Measurements from ENCODE around the gene RXFP1.

Gene RXFP1

DNA sequence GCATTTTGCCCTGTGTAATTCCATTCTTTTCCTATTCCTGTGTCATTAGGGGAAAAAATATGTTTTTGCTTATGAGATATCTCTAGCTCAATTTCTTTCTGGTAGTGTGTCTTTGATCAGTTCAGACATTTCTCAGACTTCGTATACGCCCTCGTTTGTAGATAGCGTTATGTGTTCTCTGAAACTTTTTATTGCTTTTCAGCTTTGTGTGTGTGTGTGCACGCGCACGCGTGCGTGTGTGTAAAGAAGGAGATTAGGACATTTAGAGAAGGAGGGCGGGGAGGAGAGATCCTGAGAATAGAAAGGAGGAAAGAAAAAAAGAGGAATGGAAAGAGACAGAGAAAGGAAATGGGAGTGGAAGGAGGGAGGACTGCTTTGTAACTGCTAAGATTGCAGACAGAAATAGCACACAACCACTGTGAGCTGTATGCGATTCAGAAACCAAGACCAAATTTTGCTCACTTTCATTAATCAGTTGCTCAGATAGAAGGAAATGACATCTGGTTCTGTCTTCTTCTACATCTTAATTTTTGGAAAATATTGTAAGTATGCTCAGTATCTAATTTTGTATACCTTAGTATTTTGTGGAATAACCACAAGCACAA, at the start of gene RXFP1:
Gene RXFP1 (plus strand): TSS at position 399 of the 605 bp plus-strand sequence. CDS start 95 bp downstream, at position 494.
- no peak for DNase-seq

DNA sequence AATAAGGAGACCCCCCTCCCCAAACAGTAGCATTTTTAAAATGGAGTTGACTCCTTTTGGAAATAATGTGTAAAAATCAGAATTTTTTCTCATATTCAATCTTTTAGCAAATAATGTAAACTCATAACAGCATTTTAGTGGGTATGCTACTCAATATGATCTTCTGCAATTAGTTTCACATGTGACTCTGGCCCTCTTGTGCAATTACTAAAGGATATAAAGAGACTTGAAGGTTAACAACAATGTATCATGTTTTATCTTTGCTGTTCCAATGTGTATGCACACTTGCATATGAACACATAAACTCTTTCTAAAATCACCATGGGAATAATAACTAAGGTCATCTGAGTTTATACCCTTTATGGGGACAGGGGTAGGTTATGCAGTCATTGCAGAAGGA, 39.9 kb upstream of the RXFP1 start:
- no peak for DNase-seq

DNA sequence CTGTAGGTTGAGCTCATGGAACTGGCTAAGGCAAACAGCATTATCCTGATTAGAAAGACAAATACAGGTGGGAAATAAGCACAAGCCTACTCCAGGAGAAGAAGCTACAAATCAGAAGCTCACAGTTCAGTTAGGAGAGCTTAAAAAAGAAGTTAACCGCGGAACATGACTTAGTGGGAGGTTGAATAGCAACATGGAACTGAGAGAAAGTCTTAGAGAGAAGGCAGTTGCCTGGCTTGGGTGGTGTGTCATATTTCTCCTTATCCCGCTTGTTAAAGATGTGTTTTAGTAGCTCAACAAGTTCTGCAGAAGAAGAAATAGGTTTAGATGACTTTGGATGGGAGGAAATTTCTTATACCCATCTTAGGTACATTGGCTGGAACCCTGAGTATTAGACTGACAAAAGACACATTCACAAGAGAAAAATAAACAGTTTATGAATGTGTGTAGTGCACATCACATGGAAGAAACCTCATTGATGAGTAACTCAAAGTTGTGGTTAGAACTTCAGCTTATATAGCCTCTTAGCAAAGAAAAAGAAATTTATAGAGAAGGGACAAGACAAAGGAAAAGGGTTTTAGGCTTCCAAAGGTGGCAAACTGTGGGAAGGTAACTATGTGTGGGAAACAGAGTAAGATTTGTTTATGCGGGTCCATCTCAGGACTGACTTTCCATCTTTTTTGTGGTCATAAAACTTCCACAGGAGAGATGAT, 37.4 kb upstream of the RXFP1 start:
- no peak for DNase-seq

DNA sequence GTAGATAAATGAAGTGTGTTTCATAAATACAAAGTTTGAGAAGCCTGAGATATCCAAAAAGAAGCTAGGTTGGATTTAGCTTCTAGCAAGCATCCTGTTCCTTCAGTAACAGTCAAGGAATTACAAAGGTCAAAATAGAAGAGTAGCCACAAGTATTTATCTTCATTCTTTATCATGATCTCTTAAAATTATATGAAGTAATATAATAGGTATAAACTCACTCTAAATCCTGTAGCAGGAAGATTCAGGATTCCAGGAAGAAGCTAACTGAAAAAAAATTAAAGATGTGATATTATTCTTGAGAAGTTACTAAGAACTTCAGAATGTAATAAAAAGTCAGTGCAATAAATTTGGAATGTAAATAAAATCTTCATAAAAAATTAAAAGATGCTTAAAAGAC, 31.1 kb upstream of the RXFP1 start:
- DNase-seq: no peak

DNA sequence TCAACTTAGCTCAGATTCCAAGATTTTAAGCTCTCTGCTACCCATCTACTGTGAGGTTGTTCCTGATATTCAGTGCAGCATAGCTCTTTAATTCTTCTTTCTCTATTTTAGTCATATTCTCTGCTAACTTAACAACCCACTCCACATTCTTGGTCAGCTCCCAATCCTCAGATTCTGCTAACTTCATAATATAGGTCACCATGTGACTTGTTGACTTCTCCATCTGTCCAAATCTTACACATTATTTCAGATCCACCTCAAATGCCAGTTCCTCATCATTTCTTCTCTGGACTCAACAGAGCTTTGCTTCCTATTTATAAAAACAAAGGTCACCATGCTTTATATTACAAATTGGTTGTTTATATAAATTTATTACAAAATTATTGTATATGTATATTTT, 29.3 kb upstream of the RXFP1 start:
- no peak for DNase-seq

DNA sequence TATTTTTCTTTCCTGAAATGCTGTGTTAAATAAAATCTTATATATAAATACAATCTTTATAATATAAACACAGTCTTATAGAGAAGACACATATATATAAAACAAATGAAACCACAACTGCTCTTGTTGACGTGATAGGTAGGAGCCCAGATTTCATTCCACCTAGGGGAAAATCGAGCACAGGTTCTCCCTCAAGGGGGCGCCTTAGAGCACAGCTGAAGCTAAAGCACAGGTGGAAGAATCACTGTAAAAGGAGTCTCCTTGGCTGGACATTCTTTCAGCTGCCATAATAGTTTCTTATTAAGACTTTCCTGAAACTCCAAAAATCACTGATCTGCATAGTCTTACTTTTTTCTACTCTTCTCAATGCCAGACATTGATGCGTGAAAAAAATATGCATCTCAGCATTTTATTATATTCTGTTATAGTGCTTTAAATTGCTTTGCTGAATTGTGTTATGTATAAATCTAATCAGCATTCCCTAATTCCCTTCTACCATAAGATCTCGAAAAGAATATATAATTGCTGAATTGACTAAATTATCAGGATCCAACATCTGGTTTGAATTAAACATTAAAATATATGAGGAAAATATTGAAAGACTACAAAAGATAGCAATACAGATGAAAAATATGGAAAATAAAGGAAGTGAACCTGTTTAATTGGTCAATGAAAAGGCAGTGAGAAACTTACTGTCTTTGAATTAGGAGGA, 25.5 kb upstream of the RXFP1 start:
- peak; percentile 13 for DNase-seq

GRCh38 chr4:158500054-158500453, 21.6 kb upstream of the RXFP1 start:
- no peak for DNase-seq

- DNase-seq: no peak
These were observed 8.4 kb upstream of the RXFP1 start for GRCh38 chr4:158513256-158513655.

GRCh38 chr4:158519226-158519625, 2.5 kb upstream of the RXFP1 start:
- DNase-seq: no peak

DNA sequence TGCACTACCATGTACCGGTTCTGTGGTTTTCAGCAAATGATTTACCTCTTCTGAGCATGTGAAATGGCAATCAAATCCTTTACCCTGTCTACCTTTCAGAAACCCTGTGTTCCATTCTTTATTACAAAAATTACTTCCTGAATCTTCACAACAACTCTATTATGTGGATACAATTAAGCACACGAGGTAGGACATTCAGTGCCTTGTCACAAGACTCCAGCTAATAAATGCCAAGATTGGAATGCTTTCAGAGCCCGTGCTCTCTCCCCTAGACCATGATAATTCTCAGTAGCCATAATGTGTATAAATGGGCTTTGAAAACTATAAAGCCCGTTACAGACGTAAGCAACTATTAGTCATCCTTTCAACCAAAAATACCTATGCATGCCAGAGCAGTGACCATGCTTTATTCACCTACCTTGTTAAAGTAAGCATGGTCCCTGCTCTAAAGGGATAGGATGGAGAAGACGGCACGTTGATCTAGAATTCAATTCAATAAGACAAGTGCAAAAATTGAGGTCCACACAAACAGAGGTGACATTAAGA, 2.4 kb downstream of the RXFP1 start:
- no peak for DNase-seq

DNA sequence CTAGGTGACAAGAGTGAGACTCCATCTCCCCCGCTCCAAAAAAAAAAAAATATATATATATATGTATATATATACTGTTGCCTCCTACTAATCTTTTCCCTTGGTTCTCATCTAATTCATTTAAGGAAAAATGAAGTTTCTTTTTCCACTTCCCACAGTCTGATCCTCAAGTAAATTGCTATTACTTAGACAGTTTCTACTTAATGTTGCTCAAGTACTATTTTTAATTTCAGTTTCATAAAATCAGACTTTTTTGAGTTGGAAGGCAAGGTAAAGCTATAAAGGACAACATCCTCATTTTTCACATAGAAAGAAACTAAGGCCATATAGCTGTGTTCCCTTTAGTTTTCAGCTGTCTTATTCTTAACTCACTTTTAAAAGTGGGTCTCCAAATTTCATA, 5.8 kb downstream of the RXFP1 start:
- no peak for DNase-seq

DNA sequence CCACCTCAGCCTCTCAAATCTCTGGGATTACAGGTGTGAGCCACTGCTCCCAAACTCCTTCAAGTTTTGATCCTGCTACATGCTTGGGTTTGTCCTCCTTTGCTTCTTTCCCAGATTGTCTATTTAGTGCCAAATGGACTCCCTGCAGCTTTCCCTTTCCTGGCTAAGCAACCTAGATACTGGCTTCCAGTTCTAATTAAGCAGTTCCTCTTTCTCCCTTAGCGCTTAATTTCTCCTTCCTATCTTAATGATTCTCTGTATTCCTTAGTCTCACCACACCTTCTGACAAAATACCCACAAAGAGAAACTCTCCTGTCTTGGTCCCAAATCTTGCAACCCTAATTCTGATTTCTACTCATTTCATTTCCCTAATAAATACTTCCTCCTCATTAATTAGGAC, 7.8 kb downstream of the RXFP1 start:
- no peak for DNase-seq

DNA sequence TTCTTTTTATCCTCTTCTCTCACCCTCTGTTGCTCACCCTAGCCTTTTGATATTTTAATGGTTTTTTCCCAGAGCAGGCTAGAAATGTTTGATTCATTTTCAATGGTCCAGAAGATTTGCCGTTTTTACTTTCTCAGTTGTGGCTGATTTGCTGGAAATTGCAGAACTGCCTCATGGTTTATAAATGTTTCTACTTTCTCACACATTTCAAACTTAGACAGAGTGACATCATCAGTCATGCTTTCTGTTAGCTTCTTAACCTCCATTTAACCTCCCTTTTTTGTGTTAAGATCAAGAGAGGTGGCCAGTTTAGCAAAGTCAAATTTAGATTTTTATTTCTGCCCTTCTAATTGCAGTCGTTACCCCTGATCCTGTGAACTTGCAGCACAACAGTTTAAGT, 8.7 kb downstream of the RXFP1 start:
- DNase-seq: no peak

GRCh38 chr4:158530898-158531297, 9.2 kb downstream of the RXFP1 start:
- no peak for DNase-seq

DNA sequence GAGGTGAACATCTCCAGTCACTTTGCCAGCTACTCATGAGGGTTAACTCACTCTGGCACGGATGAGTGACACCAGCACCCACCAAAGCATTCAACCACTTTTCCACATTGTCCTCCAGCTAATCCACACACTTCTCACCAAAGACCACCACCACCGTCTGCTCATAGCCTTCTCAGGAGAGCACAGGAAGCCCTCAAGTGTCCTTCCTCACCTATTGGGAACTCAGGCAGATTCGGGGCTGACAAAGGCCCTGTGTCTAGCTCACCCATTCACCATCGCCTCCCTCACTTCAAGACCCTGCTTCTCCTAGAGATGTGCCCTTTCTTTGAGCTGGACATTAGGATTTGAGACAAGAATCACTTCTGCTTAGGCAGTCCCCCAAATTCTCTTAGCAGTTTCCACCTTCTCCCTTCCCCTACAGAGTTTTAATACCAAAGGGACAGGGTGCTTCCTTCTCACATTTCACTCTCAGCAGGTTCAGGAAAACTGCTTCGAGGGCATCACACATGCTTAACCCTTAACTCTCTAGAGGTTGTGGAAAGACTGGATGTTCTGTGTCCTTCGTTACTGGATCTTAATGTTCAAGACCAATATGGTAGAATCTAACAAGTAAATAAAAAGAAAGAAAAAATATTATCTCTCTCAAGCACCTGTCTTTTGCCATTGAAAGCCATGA, 11.0 kb downstream of the RXFP1 start:
- no peak for DNase-seq

DNA sequence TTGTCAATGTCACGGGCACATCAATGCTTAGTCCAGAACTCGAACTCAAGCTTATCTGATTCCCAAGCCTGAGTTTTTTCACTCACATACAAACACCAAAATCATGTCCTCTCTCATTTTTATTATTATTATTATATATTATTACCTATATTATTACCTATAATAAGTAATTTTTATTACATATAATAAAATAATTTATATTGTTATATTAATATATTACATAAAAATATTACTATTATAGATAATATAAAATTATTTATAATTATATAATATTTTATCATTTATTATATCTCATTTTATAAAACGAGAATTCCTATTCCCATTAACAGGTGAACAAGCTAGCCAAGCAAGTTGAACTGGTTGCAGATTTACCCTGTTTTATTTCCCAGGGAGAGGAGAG, 13.0 kb downstream of the RXFP1 start:
- no peak for DNase-seq

DNA sequence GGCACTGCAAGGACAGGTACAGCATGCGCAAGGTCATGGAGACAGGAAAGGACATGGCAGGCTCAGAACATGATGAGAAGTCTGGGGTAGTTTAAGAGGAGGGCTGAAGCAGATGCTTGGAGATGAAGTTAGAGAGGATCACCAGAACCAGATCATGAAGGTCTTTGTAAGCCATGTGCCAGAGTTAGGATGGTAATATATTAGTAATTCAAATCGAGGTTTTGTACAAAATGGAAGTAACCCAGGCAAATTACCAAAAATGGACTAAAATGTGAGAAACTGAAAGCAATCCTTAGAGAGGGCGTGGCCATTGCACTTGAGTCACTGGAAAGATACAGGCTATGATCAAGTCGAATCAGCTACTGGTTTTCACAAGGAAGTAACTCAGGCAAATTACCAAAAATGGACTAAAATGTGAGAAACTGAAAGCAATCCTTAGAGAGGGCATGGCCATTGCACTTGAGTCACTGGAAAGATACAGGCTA, 13.5 kb downstream of the RXFP1 start:
- peak; percentile 41 for DNase-seq

- DNase-seq: no peak
These were observed 15.2 kb downstream of the RXFP1 start for GRCh38 chr4:158536833-158537232.

DNA sequence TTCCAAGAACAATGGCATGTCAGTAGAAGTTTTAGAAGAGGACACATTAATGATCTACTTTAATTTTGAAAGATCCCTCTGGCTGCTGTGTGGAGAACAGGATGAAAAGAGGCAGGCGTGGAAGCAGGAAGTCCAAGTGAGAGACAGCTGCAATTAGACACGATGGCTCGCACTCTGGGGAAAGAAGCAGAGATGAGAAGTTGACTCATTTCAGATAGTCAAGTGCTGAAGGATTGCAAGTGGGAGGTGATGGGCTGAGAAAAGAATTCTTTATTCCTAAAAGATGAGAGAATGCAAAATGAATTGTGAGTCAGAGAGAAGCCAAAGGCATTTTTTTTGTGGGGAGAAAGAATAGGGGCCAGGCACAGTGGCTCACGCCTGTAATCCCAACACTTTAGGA, 16.5 kb downstream of the RXFP1 start:
- no peak for DNase-seq

DNA sequence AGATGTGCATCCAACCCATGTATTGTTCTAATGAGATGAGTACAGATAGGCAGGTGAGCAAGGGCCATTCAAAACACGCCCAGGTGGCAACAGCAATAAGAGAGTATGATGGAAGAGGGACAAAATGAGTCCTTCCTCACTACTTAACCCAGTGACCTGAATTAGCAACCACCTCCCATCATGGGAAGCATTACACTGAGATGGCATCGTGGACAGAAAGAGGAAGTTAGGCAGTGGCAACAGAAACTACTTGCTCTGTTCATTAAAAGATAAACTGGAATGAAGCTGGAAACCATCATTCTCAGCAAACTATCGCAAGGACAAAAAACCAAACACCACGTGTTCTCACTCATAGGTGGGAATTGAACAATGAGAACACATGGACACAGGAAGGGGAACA, 17.2 kb downstream of the RXFP1 start:
- DNase-seq: no peak

DNA sequence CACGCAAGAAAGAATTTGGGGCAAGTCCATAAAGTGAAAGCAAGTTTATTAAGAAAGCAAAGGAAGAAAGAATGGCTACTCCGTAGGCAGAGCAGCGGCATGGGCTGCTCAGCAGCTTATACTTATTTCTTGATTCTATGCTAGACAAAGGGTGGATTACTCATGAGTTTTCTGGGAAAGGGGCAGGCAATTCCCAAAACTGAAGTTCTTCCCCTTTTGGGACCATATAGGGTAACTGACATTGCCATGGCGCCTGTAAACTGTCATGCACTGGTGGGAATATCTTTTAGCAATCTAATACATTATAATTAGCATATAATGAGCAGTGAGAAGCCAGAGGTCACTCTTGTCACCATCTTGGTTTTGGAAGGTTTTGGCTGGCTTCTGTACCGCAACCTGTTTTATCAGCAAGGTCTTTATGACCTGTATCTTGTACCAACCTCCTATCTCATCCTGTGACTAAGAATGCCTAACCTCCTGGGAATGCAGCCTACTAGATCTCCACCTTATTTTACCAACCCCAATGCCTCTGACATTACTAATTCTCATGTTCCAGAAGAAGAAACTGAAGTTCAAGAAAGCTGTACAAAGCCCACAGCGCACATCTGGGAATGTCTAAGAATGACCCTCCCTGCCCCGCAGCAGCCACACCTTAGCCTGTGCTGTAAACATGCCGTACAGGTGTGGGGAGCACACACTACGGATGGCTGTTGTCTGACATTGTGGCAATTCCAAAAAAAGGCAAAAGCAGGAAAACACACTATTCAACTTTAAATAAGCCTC, 18.6 kb downstream of the RXFP1 start:
- DNase-seq: no peak

GRCh38 chr4:158541506-158541905, 19.8 kb downstream of the RXFP1 start:
- DNase-seq: no peak

Measured in stimulated activated CD4-positive, alpha-beta T cell treated with anti-CD3 and anti-CD28 coated beads, Interleukin-1b, Interleukin-23, amount 100 ng/mL, for 48 hours (primary cell).